ENCODE measurements around the gene TNIP1.

Gene TNIP1

DNA sequence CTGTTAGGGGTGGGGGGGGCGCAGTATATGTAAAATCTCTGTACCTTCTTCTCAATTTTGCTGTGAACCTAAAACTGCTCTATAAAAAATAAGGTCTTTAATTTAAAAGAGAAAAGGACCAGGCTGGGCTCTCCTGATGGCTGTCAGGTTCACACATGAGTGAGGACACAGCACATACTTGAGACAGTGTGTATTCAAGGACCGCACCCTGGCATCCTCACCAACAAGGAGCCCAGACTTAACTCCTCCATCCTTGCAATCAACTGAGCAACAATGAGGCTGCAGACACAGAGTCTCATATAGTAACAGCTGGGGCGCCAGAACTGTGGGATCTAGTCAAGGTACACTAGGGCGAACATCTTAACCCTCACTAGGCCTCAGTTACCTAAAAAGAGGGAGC, 9.8 kb downstream of the TNIP1 start:
- no peak for TF ChIP-seq POU2F2 (IDR thresholded peaks at IDR 0.05; ENCODE audit: low read depth, low read length)
- DNase-seq (ENCODE audit: insufficient read length, low spot score): no peak
- no peak for FAIRE-seq

DNA sequence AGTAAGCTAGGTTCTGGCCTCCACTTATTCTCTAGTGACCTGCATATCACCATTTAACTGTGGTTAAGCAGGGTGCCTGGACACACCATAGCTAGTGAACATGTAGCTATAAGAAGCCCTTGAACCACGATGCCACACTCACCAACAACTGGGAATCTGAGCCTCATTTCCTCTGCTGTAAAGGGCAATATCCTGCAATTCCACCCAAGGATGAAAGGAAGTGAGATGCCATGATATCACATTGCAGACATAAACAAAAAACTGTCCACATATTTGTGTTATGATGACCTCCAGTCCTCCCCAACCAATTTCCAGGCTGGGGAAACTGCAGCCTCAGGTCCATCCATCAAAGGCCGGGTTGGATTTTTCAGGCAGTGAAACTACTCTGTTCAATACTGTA, 10.4 kb downstream of the TNIP1 start:
- TF ChIP-seq SPI1 (IDR thresholded peaks at IDR 0.05; ENCODE audit: low read depth, low read length) (no peak), POU2F2 (IDR thresholded peaks at IDR 0.05; ENCODE audit: low read depth, low read length) (no peak), POLR2A (IDR thresholded peaks at IDR 0.05; ENCODE audit: low read depth, low read length) (no peak), TAF1 (IDR thresholded peaks at IDR 0.05; ENCODE audit: low read depth, low read length) (no peak), PAX5 (IDR thresholded peaks at IDR 0.05; ENCODE audit: insufficient read depth, low read length, severe bottlenecking) (no peak), POLR2AphosphoS5 (IDR thresholded peaks at IDR 0.05; ENCODE audit: low read depth, low read length) (no peak)
- DNase-seq (ENCODE audit: insufficient read length, low spot score) (no peak), FAIRE-seq (no peak)

DNA sequence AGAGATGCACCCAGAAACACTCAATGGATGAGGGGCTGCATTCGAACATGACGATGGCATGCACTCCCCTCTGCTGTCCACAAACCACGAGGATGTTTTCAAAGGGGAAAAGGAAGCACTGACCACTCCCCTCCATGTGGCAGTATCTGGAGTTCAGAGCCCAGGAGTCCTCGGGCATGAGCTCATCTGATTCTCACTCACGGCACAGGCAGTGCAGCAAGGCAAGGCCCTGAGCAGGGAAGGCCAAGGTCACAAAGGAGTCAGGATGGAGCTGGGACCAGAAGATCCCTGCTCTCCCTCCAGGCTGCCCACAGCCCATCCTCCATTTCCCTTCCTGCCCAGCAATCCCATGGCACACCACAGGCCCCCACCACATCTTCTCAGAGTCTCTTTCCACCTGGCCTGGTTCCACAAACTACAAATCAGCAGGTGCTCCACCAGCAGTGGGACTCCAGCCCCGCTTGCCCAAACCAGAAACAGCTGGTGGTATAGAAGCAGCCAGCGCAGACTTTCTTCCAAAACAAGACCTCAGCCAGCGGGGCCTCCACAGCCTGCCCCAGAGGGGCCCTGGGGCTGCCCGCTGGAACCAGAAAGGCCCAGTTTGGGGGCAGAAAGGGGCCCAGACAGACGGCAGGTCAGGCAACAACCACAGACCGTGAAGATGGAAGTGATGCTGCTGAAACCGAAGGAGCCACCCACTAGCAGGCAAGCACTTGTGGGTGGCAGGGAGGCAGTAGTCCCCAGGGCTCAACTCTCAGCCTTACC, 12.2 kb downstream of the TNIP1 start:
- FAIRE-seq (peak; percentile 76), DNase-seq (ENCODE audit: insufficient read length, low spot score) (no peak)
- peak; percentile 13 for TF ChIP-seq PAX5 (IDR thresholded peaks at IDR 0.05; ENCODE audit: insufficient read depth, low read length, severe bottlenecking)
- no peak for TF ChIP-seq POLR2AphosphoS5 (IDR thresholded peaks at IDR 0.05; ENCODE audit: low read depth, low read length)
- TF ChIP-seq POU2F2 (IDR thresholded peaks at IDR 0.05; ENCODE audit: low read depth, low read length): no peak
- 0 out of 2 replicates have a peak, but pooled peaks have one; percentile 18 for TF ChIP-seq POLR2A (IDR thresholded peaks at IDR 0.05; ENCODE audit: low read depth, low read length)
- TF ChIP-seq TAF1 (IDR thresholded peaks at IDR 0.05; ENCODE audit: low read depth, low read length): no peak
- TF ChIP-seq SPI1 (IDR thresholded peaks at IDR 0.05; ENCODE audit: low read depth, low read length): no peak

DNA sequence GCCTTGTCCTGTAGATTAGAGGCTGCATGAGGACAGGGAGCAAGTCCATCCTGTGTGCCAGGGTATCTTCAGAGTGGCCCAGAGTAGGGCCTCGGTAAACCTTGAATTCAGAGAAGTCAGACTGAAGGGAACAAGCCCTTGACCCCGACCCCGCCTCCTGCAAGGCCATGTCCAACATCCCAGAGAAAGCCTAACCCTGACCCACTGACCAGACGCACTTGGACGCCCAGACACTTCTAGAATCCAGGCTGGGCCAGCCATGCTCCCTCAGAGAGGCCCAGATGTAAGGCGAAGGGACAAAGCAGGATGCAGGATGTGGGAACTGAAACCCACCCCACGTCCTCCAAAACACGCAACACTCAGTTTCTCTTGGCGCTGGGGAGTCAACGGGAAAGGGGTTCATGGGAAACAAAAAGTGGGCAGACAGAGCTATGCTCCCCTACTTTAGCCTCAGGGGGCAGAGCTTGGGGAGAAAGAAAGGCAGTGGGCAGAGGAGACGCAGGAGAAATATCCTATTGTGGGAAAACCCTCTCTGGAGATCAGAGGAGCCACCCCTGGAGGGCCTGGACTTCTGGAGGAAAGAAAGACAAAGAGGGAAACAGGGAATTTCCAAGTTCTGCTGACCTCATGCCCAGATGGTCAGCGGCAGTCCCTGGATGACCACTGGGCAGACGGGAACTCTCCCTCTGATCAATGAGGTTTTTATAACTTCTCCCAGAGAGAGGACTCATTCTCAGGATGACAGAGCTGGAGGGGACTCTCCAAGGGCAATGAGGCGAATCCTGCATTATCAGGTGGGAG, 13.0 kb downstream of the TNIP1 start:
- FAIRE-seq (peak; percentile 48), DNase-seq (ENCODE audit: insufficient read length, low spot score) (no peak)

DNA sequence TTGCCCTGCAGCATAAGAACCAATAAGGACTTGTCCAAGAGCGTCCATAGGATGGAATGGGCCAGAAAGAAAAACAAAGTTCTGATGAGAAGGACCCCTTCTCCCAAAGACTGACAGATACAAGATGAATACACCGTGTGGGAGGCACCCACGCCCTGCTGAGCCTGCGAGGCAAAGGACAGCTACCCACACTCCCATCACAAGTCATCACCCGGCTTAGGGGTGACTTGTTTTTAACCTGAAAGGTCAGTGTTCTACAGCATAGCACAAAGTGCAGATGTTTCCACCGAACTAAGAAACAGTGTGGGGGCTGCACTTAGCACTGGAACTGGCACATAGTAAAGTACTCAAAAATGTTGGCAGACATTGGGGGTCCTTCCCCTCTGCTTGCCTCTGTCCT, 13.9 kb downstream of the TNIP1 start:
- no peak for FAIRE-seq

More for the DNA sequence above, 13.0 kb downstream of the TNIP1 start:
- TF ChIP-seq POU2F2 (IDR thresholded peaks at IDR 0.05; ENCODE audit: low read depth, low read length) (no peak), SPI1 (IDR thresholded peaks at IDR 0.05; ENCODE audit: low read depth, low read length) (peak; percentile 49)

DNA sequence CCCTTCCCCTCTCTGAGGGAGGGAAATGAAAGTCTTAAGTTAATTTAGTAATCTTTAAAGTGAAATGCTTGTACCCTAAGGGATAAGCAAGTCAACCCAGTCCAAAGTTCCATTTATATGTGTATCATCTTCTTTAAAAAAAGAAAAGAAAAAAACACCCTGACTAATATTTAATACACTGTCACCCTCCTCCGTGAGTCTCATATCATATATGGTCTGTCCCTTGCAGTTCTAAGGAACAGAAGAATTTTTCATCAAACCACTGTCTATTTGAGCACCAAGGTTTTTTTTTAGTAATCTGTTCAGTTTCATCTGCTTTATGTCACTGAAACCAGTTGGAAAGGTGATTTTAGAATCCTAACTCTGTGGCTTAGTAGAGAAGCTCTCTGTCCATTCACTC, 15.2 kb downstream of the TNIP1 start:
- no peak for TF ChIP-seq POLR2A (IDR thresholded peaks at IDR 0.05; ENCODE audit: low read depth, low read length)
- TF ChIP-seq POLR2AphosphoS5 (IDR thresholded peaks at IDR 0.05; ENCODE audit: low read depth, low read length): no peak
- TF ChIP-seq PAX5 (IDR thresholded peaks at IDR 0.05; ENCODE audit: insufficient read depth, low read length, severe bottlenecking): no peak
- TF ChIP-seq POU2F2 (IDR thresholded peaks at IDR 0.05; ENCODE audit: low read depth, low read length): no peak
- TF ChIP-seq SPI1 (IDR thresholded peaks at IDR 0.05; ENCODE audit: low read depth, low read length): no peak
- no peak for TF ChIP-seq TAF1 (IDR thresholded peaks at IDR 0.05; ENCODE audit: low read depth, low read length)
- FAIRE-seq (no peak), DNase-seq (ENCODE audit: insufficient read length, low spot score) (no peak)

More for the DNA sequence above, 13.9 kb downstream of the TNIP1 start:
- TF ChIP-seq PAX5 (IDR thresholded peaks at IDR 0.05; ENCODE audit: insufficient read depth, low read length, severe bottlenecking) (no peak), POLR2AphosphoS5 (IDR thresholded peaks at IDR 0.05; ENCODE audit: low read depth, low read length) (no peak), POU2F2 (IDR thresholded peaks at IDR 0.05; ENCODE audit: low read depth, low read length) (no peak), SPI1 (IDR thresholded peaks at IDR 0.05; ENCODE audit: low read depth, low read length) (no peak), TAF1 (IDR thresholded peaks at IDR 0.05; ENCODE audit: low read depth, low read length) (no peak), POLR2A (IDR thresholded peaks at IDR 0.05; ENCODE audit: low read depth, low read length) (no peak)
- no peak for DNase-seq (ENCODE audit: insufficient read length, low spot score)

DNA sequence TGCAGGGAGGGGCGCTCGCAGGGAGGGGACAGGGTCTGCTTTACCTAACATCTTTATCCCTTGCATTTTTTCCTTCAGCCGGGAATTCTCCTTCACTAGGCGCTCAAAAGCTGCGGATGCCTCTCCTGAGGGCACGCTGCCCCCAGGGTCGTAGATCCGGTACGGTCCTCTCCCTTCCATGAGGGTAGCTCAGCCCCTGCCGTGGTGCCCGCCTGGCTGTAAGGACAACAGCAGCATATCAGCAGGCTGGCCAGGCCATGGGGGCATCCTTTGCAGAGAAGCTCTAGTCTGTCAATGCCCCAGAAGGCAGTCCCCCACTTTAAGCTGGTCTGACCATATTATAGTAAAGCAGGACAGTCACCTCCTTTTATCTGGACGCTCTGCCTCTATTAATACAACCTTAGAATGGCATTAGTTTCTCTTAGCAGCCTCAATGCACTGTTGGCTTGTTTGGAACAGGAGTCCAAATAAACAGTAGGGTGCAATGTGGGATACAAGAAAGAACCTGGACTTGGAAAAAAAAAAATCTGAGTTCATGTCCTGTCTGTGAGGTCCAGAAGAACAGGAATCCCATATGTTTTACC, 15.8 kb downstream of the TNIP1 start:
- DNase-seq (ENCODE audit: insufficient read length, low spot score) (no peak), FAIRE-seq (no peak)
- no peak for TF ChIP-seq POLR2A (IDR thresholded peaks at IDR 0.05; ENCODE audit: low read depth, low read length)
- TF ChIP-seq SPI1 (IDR thresholded peaks at IDR 0.05; ENCODE audit: low read depth, low read length): no peak
- TF ChIP-seq TAF1 (IDR thresholded peaks at IDR 0.05; ENCODE audit: low read depth, low read length): no peak
- TF ChIP-seq POU2F2 (IDR thresholded peaks at IDR 0.05; ENCODE audit: low read depth, low read length): no peak
- TF ChIP-seq PAX5 (IDR thresholded peaks at IDR 0.05; ENCODE audit: insufficient read depth, low read length, severe bottlenecking): no peak
- no peak for TF ChIP-seq POLR2AphosphoS5 (IDR thresholded peaks at IDR 0.05; ENCODE audit: low read depth, low read length)

DNA sequence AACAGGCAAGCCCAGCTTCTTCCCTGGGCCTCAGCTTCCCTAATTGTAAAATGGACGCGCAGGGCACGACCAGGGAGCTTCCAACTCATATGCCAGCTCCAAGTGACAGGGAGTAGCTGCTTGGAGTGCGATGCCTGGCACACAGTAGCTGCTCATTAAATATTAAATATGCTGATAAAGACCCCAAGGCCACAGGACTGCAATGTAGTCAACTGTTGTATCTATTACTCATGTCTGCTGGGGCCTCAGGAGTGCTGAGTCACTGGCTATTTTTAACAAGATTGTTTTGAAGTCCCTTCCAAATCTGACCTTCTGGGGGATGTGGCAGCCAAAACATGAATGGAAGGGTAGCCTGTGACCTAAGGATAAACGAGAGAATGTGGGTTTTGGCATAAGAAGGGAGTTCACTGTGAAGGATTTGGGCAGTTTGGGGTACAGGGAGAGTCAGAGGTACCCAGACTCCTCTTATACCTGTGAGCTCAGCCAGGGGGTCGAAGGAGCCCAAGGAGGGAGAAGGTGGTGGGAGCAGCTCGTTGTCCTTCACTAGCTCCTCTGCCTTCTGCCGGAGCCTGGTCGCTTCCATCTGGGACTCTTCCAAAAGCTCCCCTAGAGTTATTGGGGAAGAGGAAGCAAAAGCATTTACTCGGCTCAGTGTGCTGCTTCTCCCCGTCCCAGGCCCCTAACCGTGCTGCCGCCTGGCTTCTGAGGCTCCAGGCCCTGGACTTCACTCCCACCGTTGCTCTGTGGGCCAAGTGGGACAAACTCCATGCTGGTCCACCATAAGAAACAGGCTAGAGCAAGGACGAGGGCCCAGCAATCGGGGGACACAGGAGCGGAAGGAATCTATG, 17.5 kb downstream of the TNIP1 start:
- no peak for TF ChIP-seq PAX5 (IDR thresholded peaks at IDR 0.05; ENCODE audit: insufficient read depth, low read length, severe bottlenecking)
- no peak for TF ChIP-seq POLR2A (IDR thresholded peaks at IDR 0.05; ENCODE audit: low read depth, low read length)
- TF ChIP-seq SPI1 (IDR thresholded peaks at IDR 0.05; ENCODE audit: low read depth, low read length): no peak
- no peak for TF ChIP-seq TAF1 (IDR thresholded peaks at IDR 0.05; ENCODE audit: low read depth, low read length)
- no peak for TF ChIP-seq POU2F2 (IDR thresholded peaks at IDR 0.05; ENCODE audit: low read depth, low read length)
- no peak for TF ChIP-seq POLR2AphosphoS5 (IDR thresholded peaks at IDR 0.05; ENCODE audit: low read depth, low read length)
- no peak for DNase-seq (ENCODE audit: insufficient read length, low spot score)
- no peak for FAIRE-seq

Data from GM12891 (cell line).